ENCODE results near the gene LPP. TPM values are rescaled to one million over a fixed set of nuclear protein-coding genes. Genes with fewer than 3 reads are reported as not detected.

LPP gene
- total RNA-seq, 2 experiments from 2014 or later, result 51.3 to 58.9 TPM

DNA sequence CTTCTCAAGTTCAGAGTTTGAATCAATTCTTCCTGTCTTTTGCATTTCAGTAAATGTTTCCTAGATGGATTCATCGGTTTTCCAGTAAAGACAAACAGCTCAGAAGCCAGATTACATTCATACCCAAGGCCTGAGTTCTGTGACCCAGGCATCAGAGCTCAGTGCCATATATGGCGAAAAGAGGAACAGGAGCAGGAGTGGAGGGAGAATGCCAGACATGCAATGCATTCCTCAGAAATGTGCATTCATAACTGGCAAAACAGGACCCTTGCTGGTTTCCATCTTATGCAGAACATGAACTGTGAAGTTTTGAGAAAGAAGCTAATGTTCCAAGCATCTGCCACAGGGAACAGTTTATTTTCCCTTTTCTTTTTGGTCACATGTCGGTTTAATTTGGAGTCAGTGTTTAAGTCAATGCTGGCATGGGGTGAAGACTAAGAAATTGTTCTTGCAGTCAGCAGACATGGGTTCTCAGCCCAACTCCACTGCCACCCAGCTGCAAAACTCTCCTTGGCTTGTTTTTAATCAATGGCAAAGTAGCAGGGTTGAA, 116.5 kb downstream of the LPP start:
- DNase-seq (no peak), ATAC-seq (no peak)
- CTCF ChIA-PET, result no interaction called here
- no peaks in the 10 kb centered on the region for H3K27me3 Mint-ChIP-seq (ENCODE audit: low read depth)
- no peak overlapping the region for H3K27ac Mint-ChIP-seq
- peaks cover 3% of the 10 kb centered on the region for H3K4me1 Mint-ChIP-seq (ENCODE audit: low read depth)
- peaks cover 16% of the 10 kb centered on the region for H3K36me3 Mint-ChIP-seq (ENCODE audit: low read depth)
- H3K9me3 Mint-ChIP-seq (ENCODE audit: insufficient read depth), result no peaks in the 10 kb centered on the region
- POLR2A ChIA-PET, result no interaction called here
- H3K4me3 Mint-ChIP-seq, result no peak overlapping the region

DNA sequence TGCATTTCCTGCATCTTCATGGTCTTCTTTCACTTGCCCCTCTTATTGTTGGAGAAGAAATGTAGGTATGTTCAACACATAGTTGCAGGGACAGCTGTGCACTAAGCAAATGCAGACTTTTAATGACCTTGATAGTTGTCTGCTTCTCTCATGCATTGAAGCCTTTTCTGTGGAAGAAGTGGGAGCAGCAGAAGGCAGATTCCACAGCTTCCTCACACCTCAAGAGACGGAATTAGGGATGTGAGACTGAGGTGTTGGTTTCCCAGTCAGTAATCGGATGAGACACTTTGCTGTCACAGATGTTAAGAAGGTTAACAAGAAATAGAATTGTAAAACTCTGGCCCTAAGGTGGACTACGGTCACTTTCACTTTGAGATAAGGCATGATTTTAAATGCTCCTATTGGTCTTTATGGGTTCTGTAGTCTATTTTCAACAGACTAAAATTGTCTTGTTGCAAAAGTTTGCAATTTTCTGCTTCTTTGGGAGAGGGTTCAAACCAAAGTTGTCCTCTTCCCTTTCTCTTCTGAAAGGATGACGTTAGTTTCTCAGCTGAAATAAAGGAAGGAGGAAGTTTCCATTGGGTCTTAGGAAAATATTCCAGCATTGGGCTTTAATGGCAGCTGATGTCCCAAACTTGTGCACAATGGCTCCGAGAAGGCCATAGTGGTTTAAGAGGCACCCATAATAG, 117.4 kb downstream of the LPP start:
- H3K4me1 Mint-ChIP-seq (ENCODE audit: low read depth), result peaks cover 3% of the 10 kb centered on the region
- peaks cover 20% of the 10 kb centered on the region for H3K36me3 Mint-ChIP-seq (ENCODE audit: low read depth)
- H3K9me3 Mint-ChIP-seq (ENCODE audit: insufficient read depth), result no peaks in the 10 kb centered on the region
- DNase-seq (no peak), ATAC-seq (no peak)
- POLR2A ChIA-PET, result no interaction called here
- no peak overlapping the region for H3K4me3 Mint-ChIP-seq
- no peaks in the 10 kb centered on the region for H3K27me3 Mint-ChIP-seq (ENCODE audit: low read depth)
- no peak overlapping the region for H3K27ac Mint-ChIP-seq
- CTCF ChIA-PET, result no interaction called here

- ATAC-seq, result no peak
- no peak overlapping the region for H3K4me3 Mint-ChIP-seq
- H3K27ac Mint-ChIP-seq, result no peak overlapping the region
Measured at GRCh38 chr3:188272481-188273372, 118.8 kb downstream of the LPP start.

DNA sequence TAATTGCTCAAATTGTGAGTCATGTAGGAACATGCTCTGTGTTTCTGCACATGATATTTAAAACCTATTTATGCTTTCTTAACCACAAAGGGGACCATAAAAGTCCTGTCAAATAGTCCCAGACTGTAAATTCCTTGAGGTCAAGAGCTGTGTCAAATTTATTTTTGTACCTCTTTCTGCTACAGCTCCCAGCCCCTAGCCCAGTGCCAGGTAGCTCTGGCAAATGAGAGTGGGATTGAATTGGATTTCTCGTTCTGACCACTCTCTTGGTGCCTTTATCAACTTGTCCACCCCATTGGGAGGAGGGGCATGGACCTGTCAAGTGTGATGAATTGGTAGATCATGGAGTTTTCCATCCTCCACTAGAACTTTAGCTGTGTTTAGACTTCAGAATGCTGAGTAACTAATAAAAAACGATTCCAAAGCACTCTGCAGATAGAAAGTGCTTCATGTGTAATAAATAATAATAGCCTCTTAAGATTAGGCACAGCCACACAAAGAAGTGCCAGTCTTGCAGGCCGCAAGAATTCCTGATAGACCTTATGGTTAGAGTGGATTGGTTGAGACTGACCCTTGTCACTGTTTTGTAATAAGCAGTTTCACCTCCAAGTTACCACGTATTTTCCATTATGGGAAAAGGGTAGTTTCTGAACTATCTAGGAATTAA, 120.4 kb downstream of the LPP start:
- POLR2A ChIA-PET, result interaction anchor here (0.8 kb wide), 1 partner anchor 10 kb away, joined by 3 read pairs; no protein-coding TSS in a partner anchor
- peaks cover 4% of the 10 kb centered on the region for H3K4me1 Mint-ChIP-seq (ENCODE audit: low read depth)
- no peak overlapping the region for H3K4me3 Mint-ChIP-seq
- ATAC-seq, result no peak
- CTCF ChIA-PET, result interaction anchor here (0.7 to 1.4 kb wide), 3 partner anchors 9 to 688 kb away, joined by 3 to 5 read pairs (median 3); no protein-coding TSS in a partner anchor
- no peaks in the 10 kb centered on the region for H3K9me3 Mint-ChIP-seq (ENCODE audit: insufficient read depth)
- H3K27ac Mint-ChIP-seq, result no peak overlapping the region
- H3K27me3 Mint-ChIP-seq (ENCODE audit: low read depth), result no peaks in the 10 kb centered on the region
- peaks cover 18% of the 10 kb centered on the region for H3K36me3 Mint-ChIP-seq (ENCODE audit: low read depth)
- no peak for DNase-seq

More at GRCh38 chr3:188272481-188273372, 118.8 kb downstream of the LPP start:
- no peak for DNase-seq
- H3K36me3 Mint-ChIP-seq (ENCODE audit: low read depth), result peaks cover 16% of the 10 kb centered on the region
- H3K4me1 Mint-ChIP-seq (ENCODE audit: low read depth), result peaks cover 3% of the 10 kb centered on the region
- H3K27me3 Mint-ChIP-seq (ENCODE audit: low read depth), result no peaks in the 10 kb centered on the region
- ChIA-PET CTCF (interaction anchor here (0.8 to 1.0 kb wide), 2 partner anchors 9 to 532 kb away, joined by 3 read pairs; no protein-coding TSS in a partner anchor), POLR2A (no interaction called here)
- no peaks in the 10 kb centered on the region for H3K9me3 Mint-ChIP-seq (ENCODE audit: insufficient read depth)

DNA sequence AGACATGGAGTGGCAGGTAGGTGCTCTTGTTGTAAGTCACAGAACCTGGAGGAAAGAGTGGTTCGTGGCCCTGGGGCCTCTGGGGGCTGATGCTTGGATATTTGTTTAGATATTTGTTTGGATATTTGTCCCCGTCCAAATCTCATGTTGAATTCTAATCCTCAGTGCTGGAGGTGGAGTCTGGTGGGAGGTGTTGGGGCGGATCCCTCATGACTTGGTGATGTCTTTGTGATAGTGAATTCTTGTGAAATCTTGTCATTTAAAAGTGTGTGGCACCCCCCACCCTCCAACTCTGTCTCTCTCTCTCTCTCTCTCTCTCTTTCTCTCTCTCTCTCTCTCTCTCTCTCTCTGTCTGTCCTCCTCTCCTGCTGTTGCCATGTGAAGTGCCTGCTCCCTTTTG, 122.4 kb downstream of the LPP start:
- H3K4me1 Mint-ChIP-seq (ENCODE audit: low read depth), result peaks cover 8% of the 10 kb centered on the region
- H3K27ac Mint-ChIP-seq, result no peak overlapping the region
- ChIA-PET POLR2A (no interaction called here), CTCF (no interaction called here)
- ATAC-seq, result no peak
- H3K36me3 Mint-ChIP-seq (ENCODE audit: low read depth), result peaks cover 11% of the 10 kb centered on the region
- H3K4me3 Mint-ChIP-seq, result no peak overlapping the region
- no peaks in the 10 kb centered on the region for H3K27me3 Mint-ChIP-seq (ENCODE audit: low read depth)
- no peak for DNase-seq
- H3K9me3 Mint-ChIP-seq (ENCODE audit: insufficient read depth), result no peaks in the 10 kb centered on the region

GRCh38 chr3:188278717-188279324, 124.9 kb downstream of the LPP start:
- POLR2A ChIA-PET, result interaction anchor here (0.8 kb wide), 1 partner anchor 165 kb away, joined by 3 read pairs; no protein-coding TSS in a partner anchor
- Mint-ChIP-seq H3K27me3 (ENCODE audit: low read depth) (no peaks in the 10 kb centered on the region), H3K27ac (no peak overlapping the region), H3K36me3 (ENCODE audit: low read depth) (peaks cover 6% of the 10 kb centered on the region), H3K9me3 (ENCODE audit: insufficient read depth) (no peaks in the 10 kb centered on the region), H3K4me3 (no peak overlapping the region), H3K4me1 (ENCODE audit: low read depth) (peaks cover 12% of the 10 kb centered on the region)
- CTCF ChIA-PET, result interaction anchor here (0.9 to 1.6 kb wide), 5 partner anchors 16 to 865 kb away, joined by 3 to 4 read pairs (median 3); no protein-coding TSS in a partner anchor
- ATAC-seq, result no peak
- DNase-seq, result no peak

- H3K9me3 Mint-ChIP-seq (ENCODE audit: insufficient read depth), result no peaks in the 10 kb centered on the region
- peaks cover 6% of the 10 kb centered on the region for H3K36me3 Mint-ChIP-seq (ENCODE audit: low read depth)
- CTCF ChIA-PET, result interaction anchor here (0.7 to 1.6 kb wide), 6 partner anchors 13 to 864 kb away, joined by 3 to 4 read pairs (median 3); no protein-coding TSS in a partner anchor
- H3K4me1 Mint-ChIP-seq (ENCODE audit: low read depth), result peaks cover 19% of the 10 kb centered on the region
- no peaks in the 10 kb centered on the region for H3K27me3 Mint-ChIP-seq (ENCODE audit: low read depth)
- POLR2A ChIA-PET, result interaction anchor here (0.8 kb wide), 1 partner anchor 164 kb away, joined by 3 read pairs; no protein-coding TSS in a partner anchor
- no peak overlapping the region for H3K4me3 Mint-ChIP-seq
- no peak for ATAC-seq
- H3K27ac Mint-ChIP-seq, result no peak overlapping the region
- DNase-seq, result no peak
Measured at GRCh38 chr3:188279502-188280335, 125.8 kb downstream of the LPP start.

GRCh38 chr3:188280627-188281026, 126.7 kb downstream of the LPP start:
- H3K36me3 Mint-ChIP-seq (ENCODE audit: low read depth), result peaks cover 6% of the 10 kb centered on the region
- H3K4me3 Mint-ChIP-seq, result no peak overlapping the region
- H3K27ac Mint-ChIP-seq, result no peak overlapping the region
- POLR2A ChIA-PET, result no interaction called here
- DNase-seq (no peak), ATAC-seq (no peak)
- CTCF ChIA-PET, result interaction anchor here (0.7 to 1.4 kb wide), 3 partner anchors 12 to 533 kb away, joined by 3 to 4 read pairs (median 4); no protein-coding TSS in a partner anchor
- no peaks in the 10 kb centered on the region for H3K9me3 Mint-ChIP-seq (ENCODE audit: insufficient read depth)
- H3K27me3 Mint-ChIP-seq (ENCODE audit: low read depth), result no peaks in the 10 kb centered on the region
- H3K4me1 Mint-ChIP-seq (ENCODE audit: low read depth), result peaks cover 25% of the 10 kb centered on the region

DNA sequence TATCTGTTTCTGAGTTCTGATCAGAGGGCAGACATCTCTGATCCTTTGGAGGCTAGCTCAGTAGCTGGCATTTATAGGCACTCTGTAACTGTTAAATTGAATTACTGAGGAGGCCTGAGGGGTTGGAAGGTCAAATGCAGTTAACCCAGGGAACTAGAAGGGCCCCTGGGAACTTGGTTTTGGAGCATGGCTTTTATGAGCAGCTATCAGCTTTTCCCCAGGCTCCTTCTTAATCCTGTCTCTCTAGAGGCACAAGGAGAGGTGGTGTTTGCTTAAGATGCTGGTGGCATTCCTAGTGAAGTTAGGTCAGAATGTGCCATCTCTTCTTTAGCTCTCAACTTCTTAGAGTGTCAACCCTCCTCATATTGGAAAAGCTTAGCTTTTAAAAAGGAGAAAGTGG, 128.9 kb downstream of the LPP start:
- no peak overlapping the region for H3K27ac Mint-ChIP-seq

GRCh38 chr3:188283347-188283746, 129.4 kb downstream of the LPP start:
- ChIA-PET CTCF (interaction anchor here (0.9 to 4.4 kb wide), 4 partner anchors 9 to 543 kb away, joined by 3 to 36 read pairs (median 6); partner anchors contain the start of gene BCL6), POLR2A (interaction anchor here (1.1 to 1.4 kb wide), 2 partner anchors 11 to 308 kb away, joined by 3 to 4 read pairs; no protein-coding TSS in a partner anchor)
- peaks cover 30% of the 10 kb centered on the region for H3K4me1 Mint-ChIP-seq (ENCODE audit: low read depth)
- H3K36me3 Mint-ChIP-seq (ENCODE audit: low read depth), result peaks cover 3% of the 10 kb centered on the region
- DNase-seq (no peak), ATAC-seq (no peak)
- no peaks in the 10 kb centered on the region for H3K9me3 Mint-ChIP-seq (ENCODE audit: insufficient read depth)
- H3K4me3 Mint-ChIP-seq, result no peak overlapping the region
- no peaks in the 10 kb centered on the region for H3K27me3 Mint-ChIP-seq (ENCODE audit: low read depth)
- H3K27ac Mint-ChIP-seq, result no peak overlapping the region

More for the DNA sequence above, 128.9 kb downstream of the LPP start:
- no peaks in the 10 kb centered on the region for H3K27me3 Mint-ChIP-seq (ENCODE audit: low read depth)
- peaks cover 4% of the 10 kb centered on the region for H3K36me3 Mint-ChIP-seq (ENCODE audit: low read depth)
- CTCF ChIA-PET, result interaction anchor here (0.9 to 4.4 kb wide), 4 partner anchors 9 to 543 kb away, joined by 3 to 36 read pairs (median 7); no protein-coding TSS in a partner anchor
- no peaks in the 10 kb centered on the region for H3K9me3 Mint-ChIP-seq (ENCODE audit: insufficient read depth)
- peaks cover 30% of the 10 kb centered on the region for H3K4me1 Mint-ChIP-seq (ENCODE audit: low read depth)
- POLR2A ChIA-PET, result interaction anchor here (1.1 kb wide), 1 partner anchor 307 kb away, joined by 3 read pairs; no protein-coding TSS in a partner anchor
- ATAC-seq, result no peak
- no peak for DNase-seq
- H3K4me3 Mint-ChIP-seq, result no peak overlapping the region
